Aorta (tissue), 5 donors: ENCODE data around the gene VASH1. TPM values are rescaled to one million over a fixed set of nuclear protein-coding genes. Genes with fewer than 3 reads are reported as not detected.

Experiments
- ATAC-seq: fragments of 200-7000 bp; cut with Tn5 transposase; one replicate; pipeline ENCODE4 v1.9.1; 2022; ENCODE audit warnings: moderate library complexity; ENCODE audit not compliant: low FRiP score
- DNase-seq, 2 donors: peaks; one replicate each; pipeline ENCODE4 v3.0.0-alpha.2; 2020
- H3K27ac ChIP-seq, 2 donors: one replicate each; pipeline ENCODE4 v1.5.1; 2013; ENCODE audit warnings: low read length in 2 of 2, mild to moderate bottlenecking in 2 of 2, moderate library complexity in 2 of 2, control low read depth in 1 of 2, inconsistent platforms in 1 of 2, low read depth in 1 of 2
- H3K27me3 ChIP-seq, 2 donors: one replicate each; pipeline ENCODE4 v1.6.1; 2013; ENCODE audit warnings: control low read depth in 1 of 2, low read length in 1 of 2, mild to moderate bottlenecking in 1 of 2, moderate library complexity in 1 of 2; ENCODE audit not compliant: insufficient read depth in 2 of 2, control insufficient read depth in 1 of 2
- H3K36me3 ChIP-seq, 2 donors: one replicate each; pipeline ENCODE4 v1.6.1; 2013; ENCODE audit warnings: control low read depth in 1 of 2, low read length in 1 of 2, mild to moderate bottlenecking in 1 of 2; ENCODE audit not compliant: insufficient read depth in 2 of 2, control insufficient read depth in 1 of 2
- H3K4me1 ChIP-seq, 2 donors: one replicate each; pipeline ENCODE4 v1.6.1; 2013; ENCODE audit warnings: low read length in 2 of 2, control low read depth in 1 of 2, mild to moderate bottlenecking in 1 of 2, moderate library complexity in 1 of 2; ENCODE audit not compliant: insufficient read depth in 2 of 2, control insufficient read depth in 1 of 2
- H3K4me3 ChIP-seq, 2 donors: one replicate each; pipeline ENCODE4 v1.5.1; 2013; ENCODE audit warnings: low read length in 2 of 2, control low read depth in 1 of 2, mild to moderate bottlenecking in 1 of 2
- H3K9me3 ChIP-seq: one replicate; pipeline ENCODE4 v1.6.1; 2013; ENCODE audit warnings: mild to moderate bottlenecking, low read length; ENCODE audit not compliant: control insufficient read depth
- whole genome bisulfite sequencing, 2 donors: extraction: QIAGEN DNeasy Blood & Tissue Kit; methylation state at CpG; one replicate each; pipeline ENCODE4 v1.1.7; 2013; 5-methylcytosine and 5-hydroxymethylcytosine counted together
- intact Hi-C, 2 donors: fragments of 100-400 bp; cut with DNase I; formaldehyde crosslinking; loops; one replicate each; pipeline versions ENCODE4 v1.14.2 to v1.15.0; 2022
- polyA plus RNA-seq, 2 donors: library from polyadenylated mRNA; stranded (reverse); fragments of 200-250 nt; gene quantifications; one replicate each; pipeline ENCODE4 v1.2.3, GENCODE V29; 2013
- total RNA-seq, 2 donors: library from RNA; stranded (reverse); fragmentation: NEBNext Ultra II Directional; extraction: Animal tissue kit (Norgen Biotek cat#: 25700); gene quantifications; one replicate each; pipeline ENCODE4 v1.2.1, GENCODE V29; 2021
- donor health status: healthy with polysubstance abuse.
- donor health status: Bipolar disorder and iron deficiency.
- donor health status: DM: no; HTN: no; CAD: no.
- donor health status: DM: no; HTN: no; CAD: no.
- donor health status: DM: yes; HTN: yes; CAD: no.

The VASH1 gene
- total and polyA plus RNA-seq, 4 donors: 13.6 to 42.7 (median 21.5) TPM

- Histone ChIP-seq H3K27me3 (no peaks in the 10 kb centered on the region), H3K27ac (no peak overlapping the region), H3K4me1 (peaks cover 0 to 3% of the 10 kb centered on the region in 2 donors), H3K36me3 (no peaks in the 10 kb centered on the region), H3K4me3 (no peak overlapping the region), H3K9me3 (no peaks in the 10 kb centered on the region)
- intact Hi-C loops: loop anchor here (1.0 to 2.0 kb wide), 2 partner anchors 74 to 75 kb away; no protein-coding TSS in a partner anchor
- peak; percentile 92 for ATAC-seq
- DNase-seq: peak; percentile 86 to 91
- 6 to 9% methylated on average over 2 of the region's 2 CpGs for WGBS, 2 donors
Measured at GRCh38 chr14:76784881-76785280, 23.6 kb downstream of the VASH1 start.

GRCh38 chr14:76786601-76787000, 25.3 kb downstream of the VASH1 start:
- intact Hi-C loops: no loop called here
- peaks cover 0 to 3% of the 10 kb centered on the region in 2 donors for H3K4me1 ChIP-seq
- H3K9me3 ChIP-seq: no peaks in the 10 kb centered on the region
- WGBS, 2 donors: 98 to 100% methylated on average over 2 of the region's 2 CpGs
- no peak overlapping the region for H3K27ac ChIP-seq
- DNase-seq (no peak), ATAC-seq (no peak)
- H3K36me3 ChIP-seq: peaks cover 0 to 4% of the 10 kb centered on the region in 2 donors
- no peaks in the 10 kb centered on the region for H3K27me3 ChIP-seq
- no peak overlapping the region for H3K4me3 ChIP-seq

- H3K36me3 ChIP-seq: peaks cover 3 to 4% of the 10 kb centered on the region in 2 donors
- 98 to 99% methylated on average over 2 of the region's 2 CpGs for WGBS, 2 donors
- intact Hi-C loops: no loop called here
Measured at GRCh38 chr14:76792422-76792821, 31.2 kb downstream of the VASH1 start.

GRCh38 chr14:76793324-76793723, 32.1 kb downstream of the VASH1 start:
- H3K4me3 ChIP-seq: no peak overlapping the region
- DNase-seq: no peak
- H3K36me3 ChIP-seq: peaks cover 5 to 7% of the 10 kb centered on the region in 2 donors

More at GRCh38 chr14:76792422-76792821, 31.2 kb downstream of the VASH1 start:
- no peaks in the 10 kb centered on the region for H3K4me1 ChIP-seq
- ATAC-seq (no peak), DNase-seq (no peak)
- no peaks in the 10 kb centered on the region for H3K27me3 ChIP-seq
- H3K27ac ChIP-seq: no peak overlapping the region
- H3K4me3 ChIP-seq: no peak overlapping the region
- no peaks in the 10 kb centered on the region for H3K9me3 ChIP-seq

GRCh38 chr14:76793956-76794355, 32.7 kb downstream of the VASH1 start:
- Histone ChIP-seq H3K27ac (no peak overlapping the region), H3K36me3 (peaks cover 5 to 7% of the 10 kb centered on the region in 2 donors), H3K27me3 (no peaks in the 10 kb centered on the region), H3K4me3 (no peak overlapping the region), H3K9me3 (no peaks in the 10 kb centered on the region), H3K4me1 (no peaks in the 10 kb centered on the region)
- WGBS, 2 donors: 90% methylated on average over 5 of the region's 5 CpGs
- ATAC-seq (no peak), DNase-seq (no peak)
- intact Hi-C loops: no loop called here

More at GRCh38 chr14:76793324-76793723, 32.1 kb downstream of the VASH1 start:
- WGBS, 2 donors: 88 to 90% methylated on average over 3 to 4 of the region's 4 CpGs
- Histone ChIP-seq H3K9me3 (no peaks in the 10 kb centered on the region), H3K27ac (no peak overlapping the region), H3K4me1 (no peaks in the 10 kb centered on the region), H3K27me3 (no peaks in the 10 kb centered on the region)
- ATAC-seq: no peak
- intact Hi-C loops: no loop called here

GRCh38 chr14:76806446-76806845, 45.2 kb downstream of the VASH1 start:
- Histone ChIP-seq H3K36me3 (peaks cover 0 to 12% of the 10 kb centered on the region in 2 donors), H3K9me3 (no peaks in the 10 kb centered on the region), H3K27me3 (no peaks in the 10 kb centered on the region), H3K4me1 (no peaks in the 10 kb centered on the region), H3K4me3 (no peak overlapping the region), H3K27ac (no peak overlapping the region)
- DNase-seq: no peak
- ATAC-seq: no peak
- WGBS, 2 donors: 94 to 95% methylated on average over 12 of the region's 12 CpGs
- intact Hi-C loops: no loop called here

- no peak overlapping the region for H3K4me3 ChIP-seq
- WGBS, 2 donors: 69 to 96% methylated on average over 1 of the region's 1 CpG
- H3K36me3 ChIP-seq: peaks cover 0 to 12% of the 10 kb centered on the region in 2 donors
- DNase-seq (no peak), ATAC-seq (no peak)
- intact Hi-C loops: no loop called here
- H3K9me3 ChIP-seq: no peaks in the 10 kb centered on the region
- no peak overlapping the region for H3K27ac ChIP-seq
- H3K4me1 ChIP-seq: peaks cover 0 to 1% of the 10 kb centered on the region in 2 donors
- no peaks in the 10 kb centered on the region for H3K27me3 ChIP-seq
Measured at GRCh38 chr14:76808011-76808410, 46.7 kb downstream of the VASH1 start.

GRCh38 chr14:76808990-76809389, 47.7 kb downstream of the VASH1 start:
- 96 to 97% methylated on average over 4 of the region's 4 CpGs for WGBS, 2 donors
- no peak overlapping the region for H3K27ac ChIP-seq
- H3K4me3 ChIP-seq: no peak overlapping the region
- DNase-seq (no peak), ATAC-seq (no peak)
- no peaks in the 10 kb centered on the region for H3K9me3 ChIP-seq
- peaks cover 0 to 6% of the 10 kb centered on the region in 2 donors for H3K36me3 ChIP-seq
- no peaks in the 10 kb centered on the region for H3K27me3 ChIP-seq
- intact Hi-C loops: no loop called here
- H3K4me1 ChIP-seq: peaks cover 0 to 3% of the 10 kb centered on the region in 2 donors

- 31 to 32% methylated on average over 3 of the region's 3 CpGs for WGBS, 2 donors
- Histone ChIP-seq H3K27me3 (no peaks in the 10 kb centered on the region), H3K9me3 (no peaks in the 10 kb centered on the region), H3K27ac (no peak overlapping the region), H3K4me1 (peaks cover 0 to 3% of the 10 kb centered on the region in 2 donors), H3K36me3 (peaks cover 0 to 6% of the 10 kb centered on the region in 2 donors), H3K4me3 (peak overlapping the region in 1 of 2 donors; percentile 9)
- DNase-seq (no peak), ATAC-seq (no peak)
- intact Hi-C loops: loop anchor here in 1 of 2 donors (5.0 kb wide), 1 partner anchor 38 kb away; no protein-coding TSS in a partner anchor
Measured at GRCh38 chr14:76810525-76810924, 49.3 kb downstream of the VASH1 start.
